C4-2B (cell line): Measurements from ENCODE around the gene SHCBP1L.

ENCODE experiments used
- CTCF ChIP-seq: fragments of 450-650 bp; conservative IDR thresholded peaks from 2 replicates; pipeline ENCODE4 v1.5.1; 2017; ENCODE audit warnings: mild to moderate bottlenecking
- ZFX ChIP-seq: fragments of 450-650 bp; IDR thresholded peaks from 2 replicates; pipeline ENCODE4 v1.6.1; 2017

GRCh38 chr1:182965096-182965495 is 12.1 kb upstream of the SHCBP1L start:
- no peak for TF ChIP-seq CTCF
- no peak for TF ChIP-seq ZFX
